SK-N-SH treated with all-trans-retinoic acid at 6 μM for 48 hours (cell line): ENCODE data around the gene TRIM31.

Experiments
- ATAC-seq: fragments of 200-7000 bp; cut with Tn5 transposase; 3 replicates; pipeline ENCODE4 v1.9.1; 2020; ENCODE audit warnings: mild to moderate bottlenecking, moderate library complexity
- ARNTL ChIP-seq: fragments of 450-650 bp; formaldehyde crosslinking; IDR thresholded peaks from 2 replicates; pipeline ENCODE4 v1.5.0; 2020; ENCODE audit warnings: low read depth, mild to moderate bottlenecking, moderate library complexity, borderline replicate concordance
- BACH2 ChIP-seq: fragments of 250-450 bp; sonication (Bioruptor Pico); IDR thresholded peaks from 2 replicates; pipeline ENCODE4 v1.9.0; 2021; ENCODE audit warnings: mild to moderate bottlenecking, borderline replicate concordance
- CSDC2 ChIP-seq: fragments of 250-450 bp; sonication (Bioruptor Pico); IDR thresholded peaks from 2 replicates; pipeline ENCODE4 v1.5.0; 2020; ENCODE audit warnings: mild to moderate bottlenecking, moderate library complexity
- ESRRG ChIP-seq: fragments of 250-450 bp; sonication (Bioruptor Pico); IDR thresholded peaks from 2 replicates; pipeline ENCODE4 v1.6.1; 2021; ENCODE audit warnings: mild to moderate bottlenecking
- GLIS3 ChIP-seq: fragments of 250-450 bp; sonication (Bioruptor Pico); IDR thresholded peaks from 2 replicates; pipeline ENCODE4 v1.5.0; 2020; ENCODE audit warnings: mild to moderate bottlenecking, moderate library complexity
- ISL1 ChIP-seq: fragments of 250-450 bp; sonication (Bioruptor Pico); IDR thresholded peaks from 2 replicates; pipeline ENCODE4 v2.1.2; 2022; ENCODE audit warnings: mild to moderate bottlenecking, moderate library complexity
- OSR1 ChIP-seq: fragments of 250-450 bp; sonication (Bioruptor Pico); IDR thresholded peaks from 2 replicates; pipeline ENCODE4 v1.8.0; 2022; ENCODE audit warnings: moderate library complexity, mild to moderate bottlenecking, inconsistent platforms
- PPARA ChIP-seq: fragments of 250-450 bp; sonication (Bioruptor Pico); IDR thresholded peaks from 2 replicates; pipeline ENCODE4 v1.5.0; 2020; ENCODE audit warnings: mild to moderate bottlenecking, borderline replicate concordance
- RARB ChIP-seq: fragments of 250-450 bp; sonication (Bioruptor Pico); IDR thresholded peaks from 2 replicates; pipeline ENCODE4 v1.8.0; 2021; ENCODE audit warnings: mild to moderate bottlenecking, moderate library complexity
- SNAI2 ChIP-seq: fragments of 250-450 bp; sonication (Bioruptor Pico); IDR thresholded peaks from 2 replicates; pipeline ENCODE4 v1.5.0; 2020; ENCODE audit warnings: mild to moderate bottlenecking, moderate library complexity
- TCF4 ChIP-seq: fragments of 250-450 bp; sonication (Bioruptor Pico); IDR thresholded peaks from 2 replicates; pipeline ENCODE4 v1.8.0; 2021; ENCODE audit warnings: mild to moderate bottlenecking, moderate library complexity, borderline replicate concordance
- TOX ChIP-seq: fragments of 250-450 bp; sonication (Bioruptor Pico); IDR thresholded peaks from 2 replicates; pipeline ENCODE4 v1.8.0; 2021; ENCODE audit warnings: mild to moderate bottlenecking, moderate library complexity, borderline replicate concordance
- ZC3H10 ChIP-seq: fragments of 250-450 bp; sonication (Bioruptor Pico); IDR thresholded peaks from 2 replicates; pipeline ENCODE4 v1.5.1; 2021; ENCODE audit warnings: mild to moderate bottlenecking, moderate library complexity
- ZFP3 ChIP-seq: fragments of 250-450 bp; sonication (Bioruptor Pico); IDR thresholded peaks from 2 replicates; pipeline ENCODE4 v1.5.0; 2020; ENCODE audit warnings: mild to moderate bottlenecking, moderate library complexity
- ZFP30 ChIP-seq: fragments of 450-650 bp; formaldehyde crosslinking; IDR thresholded peaks from 2 replicates; pipeline ENCODE4 v1.5.0; 2022; ENCODE audit warnings: mild to moderate bottlenecking, moderate library complexity
- ZNF565 ChIP-seq: fragments of 450-650 bp; formaldehyde crosslinking; conservative IDR thresholded peaks from 2 replicates; pipeline ENCODE4 v1.5.0; 2020; ENCODE audit warnings: low read depth, mild to moderate bottlenecking, moderate library complexity
- ZNF70 ChIP-seq: fragments of 450-650 bp; formaldehyde crosslinking; IDR thresholded peaks from 2 replicates; pipeline ENCODE4 v1.5.0; 2020; ENCODE audit warnings: mild to moderate bottlenecking, moderate library complexity
- ZNF8 ChIP-seq: fragments of 450-650 bp; formaldehyde crosslinking; IDR thresholded peaks from 2 replicates; pipeline ENCODE4 v1.5.0; 2020; ENCODE audit warnings: mild to moderate bottlenecking, moderate library complexity
- TF ChIP-seq, protein P1 (sequence below): fragments of 250-450 bp; sonication (Bioruptor Pico); IDR thresholded peaks from 2 replicates; pipeline ENCODE4 v1.5.0; 2020; ENCODE audit warnings: mild to moderate bottlenecking, moderate library complexity
- TF ChIP-seq, protein P2 (sequence below): fragments of 250-450 bp; sonication (Bioruptor Pico); IDR thresholded peaks from 2 replicates; pipeline ENCODE4 v1.8.0; 2021; ENCODE audit warnings: low read depth, mild to moderate bottlenecking, moderate library complexity, borderline replicate concordance
- TF ChIP-seq, protein P3 (sequence below): fragments of 250-450 bp; sonication (Bioruptor Pico); IDR thresholded peaks from 2 replicates; pipeline ENCODE4 v1.8.0; 2020; ENCODE audit warnings: mild to moderate bottlenecking, moderate library complexity, borderline replicate concordance

TRIM31 gene

DNA sequence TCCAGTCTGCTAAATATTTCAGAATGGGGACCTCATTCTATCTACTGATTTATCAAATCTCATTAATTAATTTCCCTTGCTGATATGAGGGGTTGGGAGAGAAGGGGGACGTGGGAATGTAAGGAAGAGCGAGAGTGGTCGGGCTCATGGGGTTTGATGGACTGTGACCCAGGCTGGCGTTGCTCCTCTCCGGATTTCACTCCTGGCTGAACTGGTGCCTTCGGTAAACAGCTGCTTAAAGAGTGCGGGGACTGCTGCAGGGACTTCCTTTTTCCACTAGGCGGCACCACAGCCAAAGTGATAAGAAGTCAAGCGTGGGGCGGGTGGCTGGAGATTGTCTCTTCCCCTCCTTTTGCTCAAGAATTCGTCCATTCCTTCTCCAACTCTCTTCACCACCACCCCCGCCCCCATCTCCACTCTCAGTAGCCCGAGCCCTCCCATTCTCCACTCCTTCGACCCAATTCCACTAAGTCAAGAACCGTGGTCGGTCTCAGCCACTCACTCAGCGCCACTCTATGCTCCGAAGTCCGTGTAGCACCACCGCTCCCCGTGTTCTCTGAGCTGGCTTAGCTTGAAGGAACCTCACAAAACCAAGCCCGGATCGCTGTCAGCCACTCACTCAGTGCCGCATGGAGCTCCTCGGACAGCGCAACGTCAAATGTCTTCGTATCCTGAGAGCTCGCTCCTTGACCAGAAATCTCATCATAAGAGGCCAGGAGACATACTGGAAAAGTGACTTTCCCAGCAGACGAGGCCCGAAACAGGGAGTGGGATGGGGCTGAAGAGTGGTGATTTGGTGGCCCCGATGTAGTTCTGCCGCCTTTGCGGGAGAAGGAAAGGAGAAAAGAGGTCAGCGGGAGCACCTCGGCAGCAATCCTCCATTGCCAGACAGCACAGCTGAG lies 9.7 kb downstream of the TRIM31 start:
- ATAC-seq = peak; percentile 86
- TF ChIP-seq ZC3H10 (CRISPR knock-in tag) = no peak
- TF ChIP-seq ZNF8 (CRISPR knock-in tag) = no peak
- no peak for TF ChIP-seq ZFP30 (CRISPR knock-in tag)
- no peak for TF ChIP-seq ARNTL (CRISPR knock-in tag)
- no peak for TF ChIP-seq BACH2
- TF ChIP-seq SNAI2 (CRISPR knock-in tag) = no peak
- TF ChIP-seq, protein P1, sequence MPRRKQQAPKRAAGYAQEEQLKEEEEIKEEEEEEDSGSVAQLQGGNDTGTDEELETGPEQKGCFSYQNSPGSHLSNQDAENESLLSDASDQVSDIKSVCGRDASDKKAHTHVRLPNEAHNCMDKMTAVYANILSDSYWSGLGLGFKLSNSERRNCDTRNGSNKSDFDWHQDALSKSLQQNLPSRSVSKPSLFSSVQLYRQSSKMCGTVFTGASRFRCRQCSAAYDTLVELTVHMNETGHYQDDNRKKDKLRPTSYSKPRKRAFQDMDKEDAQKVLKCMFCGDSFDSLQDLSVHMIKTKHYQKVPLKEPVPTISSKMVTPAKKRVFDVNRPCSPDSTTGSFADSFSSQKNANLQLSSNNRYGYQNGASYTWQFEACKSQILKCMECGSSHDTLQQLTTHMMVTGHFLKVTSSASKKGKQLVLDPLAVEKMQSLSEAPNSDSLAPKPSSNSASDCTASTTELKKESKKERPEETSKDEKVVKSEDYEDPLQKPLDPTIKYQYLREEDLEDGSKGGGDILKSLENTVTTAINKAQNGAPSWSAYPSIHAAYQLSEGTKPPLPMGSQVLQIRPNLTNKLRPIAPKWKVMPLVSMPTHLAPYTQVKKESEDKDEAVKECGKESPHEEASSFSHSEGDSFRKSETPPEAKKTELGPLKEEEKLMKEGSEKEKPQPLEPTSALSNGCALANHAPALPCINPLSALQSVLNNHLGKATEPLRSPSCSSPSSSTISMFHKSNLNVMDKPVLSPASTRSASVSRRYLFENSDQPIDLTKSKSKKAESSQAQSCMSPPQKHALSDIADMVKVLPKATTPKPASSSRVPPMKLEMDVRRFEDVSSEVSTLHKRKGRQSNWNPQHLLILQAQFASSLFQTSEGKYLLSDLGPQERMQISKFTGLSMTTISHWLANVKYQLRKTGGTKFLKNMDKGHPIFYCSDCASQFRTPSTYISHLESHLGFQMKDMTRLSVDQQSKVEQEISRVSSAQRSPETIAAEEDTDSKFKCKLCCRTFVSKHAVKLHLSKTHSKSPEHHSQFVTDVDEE (CRISPR knock-in tag) = no peak
- TF ChIP-seq CSDC2 (CRISPR knock-in tag) = no peak
- TF ChIP-seq ZNF565 (CRISPR knock-in tag) = no peak
- no peak for TF ChIP-seq PPARA (CRISPR knock-in tag)
- TF ChIP-seq TOX (CRISPR knock-in tag) = no peak
- TF ChIP-seq, protein P2, sequence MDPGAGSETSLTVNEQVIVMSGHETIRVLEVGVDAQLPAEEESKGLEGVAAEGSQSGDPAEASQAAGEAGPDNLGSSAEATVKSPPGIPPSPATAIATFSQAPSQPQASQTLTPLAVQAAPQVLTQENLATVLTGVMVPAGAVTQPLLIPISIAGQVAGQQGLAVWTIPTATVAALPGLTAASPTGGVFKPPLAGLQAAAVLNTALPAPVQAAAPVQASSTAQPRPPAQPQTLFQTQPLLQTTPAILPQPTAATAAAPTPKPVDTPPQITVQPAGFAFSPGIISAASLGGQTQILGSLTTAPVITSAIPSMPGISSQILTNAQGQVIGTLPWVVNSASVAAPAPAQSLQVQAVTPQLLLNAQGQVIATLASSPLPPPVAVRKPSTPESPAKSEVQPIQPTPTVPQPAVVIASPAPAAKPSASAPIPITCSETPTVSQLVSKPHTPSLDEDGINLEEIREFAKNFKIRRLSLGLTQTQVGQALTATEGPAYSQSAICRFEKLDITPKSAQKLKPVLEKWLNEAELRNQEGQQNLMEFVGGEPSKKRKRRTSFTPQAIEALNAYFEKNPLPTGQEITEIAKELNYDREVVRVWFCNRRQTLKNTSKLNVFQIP = no peak
- no peak for TF ChIP-seq ZNF70 (CRISPR knock-in tag)
- TF ChIP-seq RARB (CRISPR knock-in tag) = no peak
- TF ChIP-seq ZFP3 (CRISPR knock-in tag) = no peak
- no peak for TF ChIP-seq ISL1 (CRISPR knock-in tag)
- TF ChIP-seq, protein P3, sequence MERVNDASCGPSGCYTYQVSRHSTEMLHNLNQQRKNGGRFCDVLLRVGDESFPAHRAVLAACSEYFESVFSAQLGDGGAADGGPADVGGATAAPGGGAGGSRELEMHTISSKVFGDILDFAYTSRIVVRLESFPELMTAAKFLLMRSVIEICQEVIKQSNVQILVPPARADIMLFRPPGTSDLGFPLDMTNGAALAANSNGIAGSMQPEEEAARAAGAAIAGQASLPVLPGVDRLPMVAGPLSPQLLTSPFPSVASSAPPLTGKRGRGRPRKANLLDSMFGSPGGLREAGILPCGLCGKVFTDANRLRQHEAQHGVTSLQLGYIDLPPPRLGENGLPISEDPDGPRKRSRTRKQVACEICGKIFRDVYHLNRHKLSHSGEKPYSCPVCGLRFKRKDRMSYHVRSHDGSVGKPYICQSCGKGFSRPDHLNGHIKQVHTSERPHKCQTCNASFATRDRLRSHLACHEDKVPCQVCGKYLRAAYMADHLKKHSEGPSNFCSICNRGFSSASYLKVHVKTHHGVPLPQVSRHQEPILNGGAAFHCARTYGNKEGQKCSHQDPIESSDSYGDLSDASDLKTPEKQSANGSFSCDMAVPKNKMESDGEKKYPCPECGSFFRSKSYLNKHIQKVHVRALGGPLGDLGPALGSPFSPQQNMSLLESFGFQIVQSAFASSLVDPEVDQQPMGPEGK (CRISPR knock-in tag) = no peak
- no peak for TF ChIP-seq TCF4 (CRISPR knock-in tag)
- no peak for TF ChIP-seq GLIS3 (CRISPR knock-in tag)
- no peak for TF ChIP-seq ESRRG

DNA sequence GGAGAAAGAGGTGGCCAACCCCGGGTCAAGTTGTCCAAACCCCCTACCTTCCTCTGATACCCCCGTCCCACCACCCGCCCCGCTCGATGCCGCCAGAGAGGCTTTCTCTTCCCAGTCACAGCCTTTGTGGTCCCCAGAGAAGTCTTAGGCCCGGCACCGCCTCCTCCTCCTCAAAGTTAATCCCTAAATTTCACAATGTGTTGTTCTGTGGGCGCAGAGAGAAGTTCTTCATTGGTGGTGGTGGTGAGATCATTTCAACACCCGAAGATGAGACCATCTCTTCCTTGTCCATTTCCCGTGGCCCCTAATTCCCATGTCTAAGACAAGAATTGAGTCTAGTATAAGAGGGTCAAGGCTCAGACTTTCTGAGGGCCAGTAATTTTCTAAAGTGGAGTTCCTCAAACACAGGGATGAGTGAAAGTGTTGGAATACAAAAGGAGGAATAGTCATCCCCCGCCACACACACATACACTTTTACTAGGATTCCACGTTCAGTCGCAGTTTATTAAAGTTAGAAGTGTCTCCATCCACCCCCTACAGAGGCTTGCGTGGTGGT lies 10.4 kb downstream of the TRIM31 start:
- no peak for TF ChIP-seq ZC3H10 (CRISPR knock-in tag)
- no peak for TF ChIP-seq ZFP30 (CRISPR knock-in tag)
- TF ChIP-seq PPARA (CRISPR knock-in tag) = no peak
- TF ChIP-seq, protein P2 = no peak
- no peak for TF ChIP-seq ISL1 (CRISPR knock-in tag)
- TF ChIP-seq GLIS3 (CRISPR knock-in tag) = no peak
- no peak for TF ChIP-seq OSR1 (CRISPR knock-in tag)
- TF ChIP-seq BACH2 = no peak
- no peak for ATAC-seq
